ACC112 (cell line): ENCODE results near the gene SRSF3.
"Not testable (repeated sequence)": the region's sequence is repeated elsewhere in the genome, so short reads cannot be mapped to it uniquely, and the experiment has no call there.

Experiments used
- H2AFZ ChIP-seq: fragments of 200-600 bp; sonication (generic); one replicate; pipeline ENCODE4 v1.6.0; 2017; ENCODE audit warnings: antibody characterized with exemption, low read length; ENCODE audit not compliant: unreplicated experiment
- H3K27ac ChIP-seq: fragments of 200-600 bp; sonication (generic); 2 replicates; pipeline ENCODE4 v1.5.1; 2014; ENCODE audit warnings: low read depth, mild to moderate bottlenecking, antibody characterized with exemption, low read length, moderate library complexity
- H3K27me3 ChIP-seq: fragments of 200-600 bp; sonication (generic); 2 replicates; pipeline ENCODE4 v1.6.1; 2014; ENCODE audit warnings: mild to moderate bottlenecking, antibody characterized with exemption, low read length, moderate library complexity, mixed read lengths; ENCODE audit not compliant: insufficient read depth
- H3K36me3 ChIP-seq: fragments of 200-600 bp; sonication (generic); 2 replicates; pipeline ENCODE4 v1.6.1; 2016; ENCODE audit warnings: mild to moderate bottlenecking, antibody characterized with exemption, low read length, moderate library complexity, mixed read lengths; ENCODE audit not compliant: insufficient read depth
- H3K4me1 ChIP-seq: fragments of 200-600 bp; sonication (generic); one replicate; pipeline ENCODE4 v1.6.1; 2016; ENCODE audit warnings: low read length, mixed read lengths; ENCODE audit not compliant: insufficient read depth, unreplicated experiment, control insufficient read depth
- H3K4me3 ChIP-seq: fragments of 200-600 bp; sonication (generic); 2 replicates; pipeline ENCODE4 v1.5.1; 2014; ENCODE audit warnings: mild to moderate bottlenecking, low read depth, low read length
- H3K79me2 ChIP-seq: fragments of 200-600 bp; sonication (generic); one replicate; pipeline ENCODE4 v1.6.0; 2016; ENCODE audit warnings: low read length; ENCODE audit not compliant: control insufficient read depth, unreplicated experiment, insufficient read depth

Gene SRSF3

GRCh38 chr6:36576578-36576977 lies 17.6 kb upstream of the SRSF3 start:
- Histone ChIP-seq H2AFZ (no peak overlapping the region), H3K36me3 (no peaks in the 10 kb centered on the region), H3K27ac (peak overlapping the region; percentile 9; the same call in 1 of the 2 replicates), H3K4me3 (no peak overlapping the region), H3K27me3 (no peaks in the 10 kb centered on the region), H3K4me1 (peaks cover 28% of the 10 kb centered on the region), H3K79me2 (no peaks in the 10 kb centered on the region)

GRCh38 chr6:36577301-36577700 lies 16.9 kb upstream of the SRSF3 start:
- Histone ChIP-seq H2AFZ (no peak overlapping the region), H3K4me1 (peaks cover 28% of the 10 kb centered on the region), H3K27ac (peak overlapping the region; percentile 9; the same call in 1 of the 2 replicates)

GRCh38 chr6:36578030-36578429 lies 16.1 kb upstream of the SRSF3 start:
- no peak overlapping the region for H2AFZ ChIP-seq

More at GRCh38 chr6:36577301-36577700, 16.9 kb upstream of the SRSF3 start:
- Histone ChIP-seq H3K79me2 (no peaks in the 10 kb centered on the region), H3K36me3 (no peaks in the 10 kb centered on the region), H3K4me3 (no peak overlapping the region), H3K27me3 (no peaks in the 10 kb centered on the region)

GRCh38 chr6:36578431-36578830 lies 15.7 kb upstream of the SRSF3 start:
- Histone ChIP-seq H3K79me2 (no peaks in the 10 kb centered on the region), H3K4me1 (peaks cover 28% of the 10 kb centered on the region), H3K4me3 (no peak overlapping the region), H3K36me3 (no peaks in the 10 kb centered on the region), H2AFZ (no peak overlapping the region), H3K27me3 (no peaks in the 10 kb centered on the region), H3K27ac (no peak overlapping the region)

More at GRCh38 chr6:36578030-36578429, 16.1 kb upstream of the SRSF3 start:
- Histone ChIP-seq H3K36me3 (no peaks in the 10 kb centered on the region), H3K27ac (no peak overlapping the region), H3K79me2 (no peaks in the 10 kb centered on the region), H3K4me1 (peaks cover 28% of the 10 kb centered on the region), H3K4me3 (no peak overlapping the region), H3K27me3 (no peaks in the 10 kb centered on the region)

- Histone ChIP-seq H3K36me3 (no peaks in the 10 kb centered on the region), H3K79me2 (no peaks in the 10 kb centered on the region), H2AFZ (peak overlapping the region; percentile 77), H3K4me1 (peaks cover 29% of the 10 kb centered on the region), H3K4me3 (no peak overlapping the region), H3K27ac (peak overlapping the region; percentile 42; the same call in 1 of the 2 replicates), H3K27me3 (no peaks in the 10 kb centered on the region)
Observed at GRCh38 chr6:36580184-36580526, 14.0 kb upstream of the SRSF3 start.

- no peak overlapping the region for H2AFZ ChIP-seq
- no peak overlapping the region for H3K27ac ChIP-seq
- H3K27me3 ChIP-seq, result no peaks in the 10 kb centered on the region
- peaks cover 30% of the 10 kb centered on the region for H3K4me1 ChIP-seq
- H3K36me3 ChIP-seq, result no peaks in the 10 kb centered on the region
- no peaks in the 10 kb centered on the region for H3K79me2 ChIP-seq
- H3K4me3 ChIP-seq, result no peak overlapping the region
Observed at GRCh38 chr6:36581716-36582115, 12.4 kb upstream of the SRSF3 start.

GRCh38 chr6:36586606-36587005 lies 7.6 kb upstream of the SRSF3 start:
- Histone ChIP-seq H3K4me3 (no peak overlapping the region), H2AFZ (no peak overlapping the region), H3K36me3 (no peaks in the 10 kb centered on the region), H3K27me3 (no peaks in the 10 kb centered on the region), H3K27ac (no peak overlapping the region), H3K4me1 (peaks cover 8% of the 10 kb centered on the region), H3K79me2 (no peaks in the 10 kb centered on the region)

GRCh38 chr6:36589025-36589400 lies 5.1 kb upstream of the SRSF3 start:
- not testable (repeated sequence) for H3K36me3 ChIP-seq, H3K4me3 ChIP-seq, H3K79me2 ChIP-seq, H2AFZ ChIP-seq, H3K4me1 ChIP-seq, H3K27ac ChIP-seq, H3K27me3 ChIP-seq

- Histone ChIP-seq H3K36me3 (peaks cover 4% of the 10 kb centered on the region), H3K4me1 (peaks cover 6% of the 10 kb centered on the region), H3K27ac (no peak overlapping the region), H3K4me3 (no peak overlapping the region), H2AFZ (no peak overlapping the region), H3K27me3 (no peaks in the 10 kb centered on the region), H3K79me2 (peaks cover 11% of the 10 kb centered on the region)
Observed at GRCh38 chr6:36590237-36590636, 3.9 kb upstream of the SRSF3 start.

- Histone ChIP-seq H3K4me1 (peaks cover 5% of the 10 kb centered on the region), H2AFZ (no peak overlapping the region), H3K4me3 (no peak overlapping the region), H3K27ac (no peak overlapping the region), H3K79me2 (peaks cover 31% of the 10 kb centered on the region), H3K36me3 (peaks cover 22% of the 10 kb centered on the region), H3K27me3 (no peaks in the 10 kb centered on the region)
Observed at GRCh38 chr6:36592221-36592655, 1.9 kb upstream of the SRSF3 start.

- Histone ChIP-seq H2AFZ (peak overlapping the region; percentile 87), H3K27me3 (no peaks in the 10 kb centered on the region), H3K79me2 (peaks cover 44% of the 10 kb centered on the region), H3K4me3 (peak overlapping the region; percentile 95), H3K36me3 (peaks cover 35% of the 10 kb centered on the region), H3K27ac (peak overlapping the region; percentile 98), H3K4me1 (peaks cover 13% of the 10 kb centered on the region)
Observed at GRCh38 chr6:36593569-36594028, 563 bp upstream of the SRSF3 start.
